ENCODE data around the gene GKN1. TPM values are rescaled to one million over a fixed set of nuclear protein-coding genes. Genes with fewer than 3 reads are reported as not detected.

The GKN1 gene
- total and polyA plus RNA-seq, 4 donors, result 2.3 to 5.1 TPM; not detected in 2

GRCh38 chr2:68936889-68937288 lies 37.5 kb upstream of the GKN1 start:
- 86 to 91% methylated on average over 1 of the region's 1 CpG for WGBS, 2 donors
- peak; percentile 23 for ATAC-seq (ENCODE audit: low FRiP score)
- DNase-seq, result no peak
- no peak overlapping the region for H3K4me3 ChIP-seq (ENCODE audit: low read length in 2 of 2)
- H3K27me3 ChIP-seq (ENCODE audit: control insufficient read depth in 1 of 2, insufficient read depth in 2 of 2, low read length in 1 of 2), result no peaks in the 10 kb centered on the region
- no peaks in the 10 kb centered on the region for H3K4me1 ChIP-seq (ENCODE audit: control insufficient read depth in 1 of 2, insufficient read depth in 2 of 2, low read length in 2 of 2)
- intact Hi-C loops (cut with DNase I), result no loop called here
- no peaks in the 10 kb centered on the region for H3K9me3 ChIP-seq (ENCODE audit: control insufficient read depth, low read length)
- H3K36me3 ChIP-seq (ENCODE audit: control insufficient read depth in 1 of 2, insufficient read depth in 2 of 2, low read length in 1 of 2), result no peaks in the 10 kb centered on the region
- no peak overlapping the region for H3K27ac ChIP-seq (ENCODE audit: low read depth in 1 of 2, low read length in 2 of 2)

GRCh38 chr2:68937346-68938055 lies 36.9 kb upstream of the GKN1 start:
- Histone ChIP-seq H3K27ac (ENCODE audit: low read depth in 1 of 2, low read length in 2 of 2) (no peak overlapping the region), H3K9me3 (ENCODE audit: control insufficient read depth, low read length) (no peaks in the 10 kb centered on the region), H3K27me3 (ENCODE audit: control insufficient read depth in 1 of 2, insufficient read depth in 2 of 2, low read length in 1 of 2) (no peaks in the 10 kb centered on the region), H3K4me1 (ENCODE audit: control insufficient read depth in 1 of 2, insufficient read depth in 2 of 2, low read length in 2 of 2) (no peaks in the 10 kb centered on the region), H3K4me3 (ENCODE audit: low read length in 2 of 2) (no peak overlapping the region), H3K36me3 (ENCODE audit: control insufficient read depth in 1 of 2, insufficient read depth in 2 of 2, low read length in 1 of 2) (no peaks in the 10 kb centered on the region)
- WGBS, 2 donors, result 85% methylated on average over 5 of the region's 5 CpGs
- ATAC-seq (ENCODE audit: low FRiP score) (no peak), DNase-seq (no peak)
- intact Hi-C loops (cut with DNase I), result no loop called here

GRCh38 chr2:68938938-68939337 lies 35.5 kb upstream of the GKN1 start:
- 95 to 97% methylated on average over 3 of the region's 3 CpGs for WGBS, 2 donors
- no peaks in the 10 kb centered on the region for H3K27me3 ChIP-seq (ENCODE audit: control insufficient read depth in 1 of 2, insufficient read depth in 2 of 2, low read length in 1 of 2)
- intact Hi-C loops (cut with DNase I), result no loop called here
- no peak overlapping the region for H3K27ac ChIP-seq (ENCODE audit: low read depth in 1 of 2, low read length in 2 of 2)
- H3K4me3 ChIP-seq (ENCODE audit: low read length in 2 of 2), result no peak overlapping the region
- DNase-seq (no peak), ATAC-seq (ENCODE audit: low FRiP score) (no peak)
- no peaks in the 10 kb centered on the region for H3K36me3 ChIP-seq (ENCODE audit: control insufficient read depth in 1 of 2, insufficient read depth in 2 of 2, low read length in 1 of 2)
- H3K4me1 ChIP-seq (ENCODE audit: control insufficient read depth in 1 of 2, insufficient read depth in 2 of 2, low read length in 2 of 2), result no peaks in the 10 kb centered on the region
- no peaks in the 10 kb centered on the region for H3K9me3 ChIP-seq (ENCODE audit: control insufficient read depth, low read length)

- intact Hi-C loops (cut with DNase I), result loop anchor here (5.0 to 10.0 kb wide), 2 partner anchors 365 to 367 kb away; no protein-coding TSS in a partner anchor
- no peak overlapping the region for H3K27ac ChIP-seq (ENCODE audit: low read depth in 1 of 2, low read length in 2 of 2)
- no peaks in the 10 kb centered on the region for H3K4me1 ChIP-seq (ENCODE audit: control insufficient read depth in 1 of 2, insufficient read depth in 2 of 2, low read length in 2 of 2)
- ATAC-seq (ENCODE audit: low FRiP score), result no peak
- H3K27me3 ChIP-seq (ENCODE audit: control insufficient read depth in 1 of 2, insufficient read depth in 2 of 2, low read length in 1 of 2), result no peaks in the 10 kb centered on the region
- WGBS, 2 donors, result 95 to 96% methylated on average over 1 of the region's 1 CpG
- H3K4me3 ChIP-seq (ENCODE audit: low read length in 2 of 2), result no peak overlapping the region
- H3K36me3 ChIP-seq (ENCODE audit: control insufficient read depth in 1 of 2, insufficient read depth in 2 of 2, low read length in 1 of 2), result no peaks in the 10 kb centered on the region
- DNase-seq, result no peak
- no peaks in the 10 kb centered on the region for H3K9me3 ChIP-seq (ENCODE audit: control insufficient read depth, low read length)
These were observed 34.5 kb upstream of the GKN1 start for GRCh38 chr2:68939962-68940361.

GRCh38 chr2:68940369-68940768 lies 34.1 kb upstream of the GKN1 start:
- Histone ChIP-seq H3K9me3 (ENCODE audit: control insufficient read depth, low read length) (no peaks in the 10 kb centered on the region), H3K36me3 (ENCODE audit: control insufficient read depth in 1 of 2, insufficient read depth in 2 of 2, low read length in 1 of 2) (no peaks in the 10 kb centered on the region), H3K27me3 (ENCODE audit: control insufficient read depth in 1 of 2, insufficient read depth in 2 of 2, low read length in 1 of 2) (no peaks in the 10 kb centered on the region), H3K27ac (ENCODE audit: low read depth in 1 of 2, low read length in 2 of 2) (no peak overlapping the region), H3K4me1 (ENCODE audit: control insufficient read depth in 1 of 2, insufficient read depth in 2 of 2, low read length in 2 of 2) (no peaks in the 10 kb centered on the region), H3K4me3 (ENCODE audit: low read length in 2 of 2) (no peak overlapping the region)
- no peak for DNase-seq
- WGBS, 2 donors, result 94 to 97% methylated on average over 1 of the region's 1 CpG
- ATAC-seq (ENCODE audit: low FRiP score), result no peak
- intact Hi-C loops (cut with DNase I), result loop anchor here (5.0 to 10.0 kb wide), 2 partner anchors 364 to 367 kb away; no protein-coding TSS in a partner anchor

- Histone ChIP-seq H3K36me3 (ENCODE audit: control insufficient read depth in 1 of 2, insufficient read depth in 2 of 2, low read length in 1 of 2) (no peaks in the 10 kb centered on the region), H3K27ac (ENCODE audit: low read depth in 1 of 2, low read length in 2 of 2) (no peak overlapping the region), H3K9me3 (ENCODE audit: control insufficient read depth, low read length) (no peaks in the 10 kb centered on the region), H3K27me3 (ENCODE audit: control insufficient read depth in 1 of 2, insufficient read depth in 2 of 2, low read length in 1 of 2) (no peaks in the 10 kb centered on the region), H3K4me1 (ENCODE audit: control insufficient read depth in 1 of 2, insufficient read depth in 2 of 2, low read length in 2 of 2) (no peaks in the 10 kb centered on the region), H3K4me3 (ENCODE audit: low read length in 2 of 2) (no peak overlapping the region)
- DNase-seq (no peak), ATAC-seq (ENCODE audit: low FRiP score) (no peak)
- intact Hi-C loops (cut with DNase I), result loop anchor here (2.0 to 10.0 kb wide), 3 partner anchors 70 to 364 kb away; partner anchors contain the start of gene ANTXR1 (in 1 of the 2)
These were observed 31.6 kb upstream of the GKN1 start for GRCh38 chr2:68942827-68943226.

- DNase-seq (peak in 1 of 2 donors; percentile 57), ATAC-seq (ENCODE audit: low FRiP score) (peak; percentile 85)
- 40 to 42% methylated on average over 27 of the region's 27 CpGs for WGBS, 2 donors
- no peaks in the 10 kb centered on the region for H3K4me1 ChIP-seq (ENCODE audit: control insufficient read depth in 1 of 2, insufficient read depth in 2 of 2, low read length in 2 of 2)
- intact Hi-C loops (cut with DNase I), result loop anchor here (2.0 to 10.0 kb wide), 3 partner anchors 69 to 363 kb away; partner anchors contain the start of gene ANTXR1 (in 1 of the 2)
- H3K9me3 ChIP-seq (ENCODE audit: control insufficient read depth, low read length), result no peaks in the 10 kb centered on the region
- no peaks in the 10 kb centered on the region for H3K36me3 ChIP-seq (ENCODE audit: control insufficient read depth in 1 of 2, insufficient read depth in 2 of 2, low read length in 1 of 2)
- H3K27ac ChIP-seq (ENCODE audit: low read depth in 1 of 2, low read length in 2 of 2), result no peak overlapping the region
- H3K27me3 ChIP-seq (ENCODE audit: control insufficient read depth in 1 of 2, insufficient read depth in 2 of 2, low read length in 1 of 2), result no peaks in the 10 kb centered on the region
- H3K4me3 ChIP-seq (ENCODE audit: low read length in 2 of 2), result no peak overlapping the region
These were observed 30.6 kb upstream of the GKN1 start for GRCh38 chr2:68943581-68944568.

GRCh38 chr2:68946117-68946516 lies 28.3 kb upstream of the GKN1 start:
- Histone ChIP-seq H3K27ac (ENCODE audit: low read depth in 1 of 2, low read length in 2 of 2) (no peak overlapping the region), H3K4me1 (ENCODE audit: control insufficient read depth in 1 of 2, insufficient read depth in 2 of 2, low read length in 2 of 2) (no peaks in the 10 kb centered on the region), H3K36me3 (ENCODE audit: control insufficient read depth in 1 of 2, insufficient read depth in 2 of 2, low read length in 1 of 2) (no peaks in the 10 kb centered on the region), H3K9me3 (ENCODE audit: control insufficient read depth, low read length) (no peaks in the 10 kb centered on the region), H3K4me3 (ENCODE audit: low read length in 2 of 2) (no peak overlapping the region), H3K27me3 (ENCODE audit: control insufficient read depth in 1 of 2, insufficient read depth in 2 of 2, low read length in 1 of 2) (no peaks in the 10 kb centered on the region)
- ATAC-seq (ENCODE audit: low FRiP score), result no peak
- DNase-seq, result no peak
- WGBS, 2 donors, result 69 to 74% methylated on average over 3 of the region's 3 CpGs
- intact Hi-C loops (cut with DNase I), result loop anchor here in 1 of 2 donors (10.0 kb wide), 1 partner anchor 359 kb away; no protein-coding TSS in a partner anchor

Measured in aorta (tissue), 5 donors.